H9 (cell line): ENCODE measurements around the gene PRAC2. TPM values are rescaled to one million over a fixed set of nuclear protein-coding genes. Genes with fewer than 3 reads are reported as not detected.
A peak's percentile ranks its signal among the peaks of the same experiment; 100 is the strongest.

ENCODE experiments used
- DNase-seq: peaks from one replicate; pipeline ENCODE4 v3.0.0-alpha.2; 2017
- H2AFZ ChIP-seq: one replicate; pipeline ENCODE4 v1.6.1; 2013; ENCODE audit warnings: mild to moderate bottlenecking, low read length, control low read depth, moderate library complexity
- H2AK5ac ChIP-seq: 2 replicates; pipeline ENCODE4 v1.6.1; 2013; ENCODE audit warnings: low read length, control low read depth, mixed read lengths; ENCODE audit not compliant: insufficient read length
- H2BK120ac ChIP-seq: one replicate; pipeline ENCODE4 v1.6.1; 2013; ENCODE audit warnings: low read depth, mild to moderate bottlenecking, low read length, control low read depth, inconsistent platforms; ENCODE audit not compliant: poor library complexity, severe bottlenecking
- H2BK12ac ChIP-seq: 2 replicates; pipeline ENCODE4 v1.6.1; 2013; ENCODE audit warnings: low read length, control low read depth, mixed read lengths, low read depth; ENCODE audit not compliant: insufficient read length
- H2BK15ac ChIP-seq: 2 replicates; pipeline ENCODE4 v1.6.1; 2013; ENCODE audit warnings: low read depth, low read length, control low read depth
- H2BK20ac ChIP-seq: one replicate; pipeline ENCODE4 v1.6.1; 2013; ENCODE audit warnings: low read depth, mild to moderate bottlenecking, low read length, control low read depth, inconsistent platforms; ENCODE audit not compliant: poor library complexity, severe bottlenecking
- H2BK5ac ChIP-seq: 2 replicates; pipeline ENCODE4 v1.6.1; 2013; ENCODE audit warnings: low read length, control low read depth, mixed read lengths; ENCODE audit not compliant: insufficient read length
- H3K14ac ChIP-seq: 2 replicates; pipeline ENCODE4 v1.6.1; 2013; ENCODE audit warnings: low read length, control low read depth; ENCODE audit not compliant: insufficient read depth
- H3K18ac ChIP-seq: 2 replicates; pipeline ENCODE4 v1.6.1; 2013; ENCODE audit warnings: low read depth, mild to moderate bottlenecking, mixed read lengths, low read length, control low read depth; ENCODE audit not compliant: insufficient read length
- H3K23ac ChIP-seq: 2 replicates; pipeline ENCODE4 v1.6.1; 2013; ENCODE audit warnings: low read length, control low read depth, mixed read lengths, low read depth; ENCODE audit not compliant: insufficient read length
- H3K23me2 ChIP-seq: 2 replicates; pipeline ENCODE4 v1.6.1; 2013; ENCODE audit warnings: low read depth, mild to moderate bottlenecking, mixed read lengths, low read length, control low read depth; ENCODE audit not compliant: insufficient read length, poor library complexity, severe bottlenecking
- H3K27ac ChIP-seq: 2 replicates; pipeline ENCODE4 v1.5.1; 2013; ENCODE audit warnings: low read length, control low read depth, mixed read lengths, low read depth; ENCODE audit not compliant: insufficient read length
- H3K27me3 ChIP-seq: 2 replicates; pipeline ENCODE4 v1.6.1; 2013; ENCODE audit warnings: low read length, control low read depth, inconsistent platforms; ENCODE audit not compliant: insufficient read depth
- H3K4ac ChIP-seq: 2 replicates; pipeline ENCODE4 v1.6.1; 2013; ENCODE audit warnings: low read depth, mild to moderate bottlenecking, control low read depth, inconsistent platforms, low read length, moderate library complexity
- H3K4me1 ChIP-seq: 2 replicates; pipeline ENCODE4 v1.6.1; 2013; ENCODE audit warnings: low read length, control low read depth, inconsistent platforms; ENCODE audit not compliant: insufficient read depth
- H3K4me2 ChIP-seq: 2 replicates; pipeline ENCODE4 v1.6.1; 2013; ENCODE audit warnings: low read length, control low read depth, mixed read lengths; ENCODE audit not compliant: insufficient read length, insufficient read depth
- H3K56ac ChIP-seq: 2 replicates; pipeline ENCODE4 v1.6.1; 2013; ENCODE audit warnings: low read depth, mild to moderate bottlenecking, mixed read lengths, low read length, control low read depth; ENCODE audit not compliant: insufficient read length
- H3K79me1 ChIP-seq: 2 replicates; pipeline ENCODE4 v1.6.1; 2013; ENCODE audit warnings: low read depth, mild to moderate bottlenecking, moderate library complexity, low read length, control low read depth, inconsistent platforms; ENCODE audit not compliant: insufficient read depth, poor library complexity, severe bottlenecking
- H3K79me2 ChIP-seq: 2 replicates; pipeline ENCODE4 v1.6.1; 2013; ENCODE audit warnings: low read length, control low read depth, inconsistent platforms; ENCODE audit not compliant: insufficient read depth
- H3K9ac ChIP-seq: 2 replicates; pipeline ENCODE4 v1.6.1; 2013; ENCODE audit warnings: low read length, control low read depth, mixed read lengths; ENCODE audit not compliant: insufficient read length; ENCODE audit errors: extremely low read depth
- H3K9me3 ChIP-seq: one replicate; pipeline ENCODE4 v1.6.1; 2013; ENCODE audit warnings: low read depth, low read length, inconsistent platforms; ENCODE audit not compliant: control insufficient read depth
- H3T11ph ChIP-seq: one replicate; pipeline ENCODE4 v1.6.1; 2013; ENCODE audit warnings: mild to moderate bottlenecking, low read length, control low read depth, inconsistent platforms
- H4K20me1 ChIP-seq: one replicate; pipeline ENCODE4 v1.6.1; 2013; ENCODE audit not compliant: control insufficient read depth, insufficient read length, insufficient read depth
- H4K5ac ChIP-seq: 2 replicates; pipeline ENCODE4 v1.6.1; 2013; ENCODE audit warnings: low read depth, mild to moderate bottlenecking, mixed read lengths, low read length, control low read depth; ENCODE audit not compliant: insufficient read length
- H4K8ac ChIP-seq: replicated peaks from 2 replicates; pipeline ENCODE4 v1.6.1; 2013; ENCODE audit warnings: low read length, control low read depth, mixed read lengths, low read depth; ENCODE audit not compliant: insufficient read length
- H4K91ac ChIP-seq: 2 replicates; pipeline ENCODE4 v1.6.1; 2013; ENCODE audit warnings: low read depth, mild to moderate bottlenecking, moderate library complexity, mixed read lengths, low read length, control low read depth; ENCODE audit not compliant: insufficient read length
- H3K27ac Mint-ChIP-seq, 3 experiments: 2 replicates in 2 of 3; 3 replicates in 1 of 3; pipeline ENCODE4 v1.8.0; 2020 to 2021; ENCODE audit warnings: mixed read lengths in 3 of 3, mild to moderate bottlenecking in 1 of 3, moderate library complexity in 1 of 3
- H3K27me3 Mint-ChIP-seq: 2 replicates; pipeline ENCODE4 v1.8.0; 2021; ENCODE audit warnings: low read depth, mild to moderate bottlenecking, moderate library complexity, mixed read lengths
- H3K36me3 Mint-ChIP-seq, 3 experiments: 2 replicates in 2 of 3; 3 replicates in 1 of 3; pipeline ENCODE4 v1.8.0; 2020 to 2021; ENCODE audit warnings: low read depth in 3 of 3, mixed read lengths in 3 of 3; ENCODE audit not compliant: insufficient read depth in 1 of 3
- H3K4me1 Mint-ChIP-seq, 2 experiments: 2 replicates each; pipeline ENCODE4 v1.8.0; 2020; ENCODE audit warnings: mixed read lengths in 2 of 2
- H3K4me3 Mint-ChIP-seq, 2 experiments: 2 replicates in 1 of 2; 3 replicates in 1 of 2; pipeline ENCODE4 v1.8.0; 2020 to 2021; ENCODE audit warnings: mild to moderate bottlenecking in 2 of 2, mixed read lengths in 2 of 2, moderate library complexity in 1 of 2
- H3K9me3 Mint-ChIP-seq, 2 experiments: 2 replicates in 1 of 2; 3 replicates in 1 of 2; pipeline ENCODE4 v1.8.0; 2020; ENCODE audit warnings: mild to moderate bottlenecking in 2 of 2, mixed read lengths in 2 of 2, moderate library complexity in 1 of 2
- CTCF ChIP-seq: fragments of 200-600 bp; sonication (generic); conservative IDR thresholded peaks from 3 replicates; pipeline ENCODE4 v1.8.0; 2021; ENCODE audit warnings: antibody characterized with exemption, mild to moderate bottlenecking
- WGBS: extraction: QIAGEN DNeasy Blood & Tissue Kit; methylation state at CpG from one replicate; pipeline ENCODE4 v1.1.7; 2013; ENCODE audit warnings: missing lambda C conversion rate, low lambda C conversion rate, mixed read lengths; ENCODE audit not compliant: insufficient read length; ENCODE audit errors: extremely low coverage; 5-methylcytosine and 5-hydroxymethylcytosine counted together
- total RNA-seq: library from RNA; stranded (reverse); gene quantifications from 2 replicates; pipeline ENCODE4 v1.2.1, GENCODE V29; 2021

The PRAC2 gene
- total RNA-seq, 1 experiment from 2014 or later = not detected

GRCh38 chr17:48678141-48678971 is 44.6 kb upstream of the PRAC2 start:
- Histone ChIP-seq H4K20me1 (no peaks in the 10 kb centered on the region), H2BK20ac (no peak overlapping the region), H2BK120ac (no peak overlapping the region), H3K9ac (no peak overlapping the region), H3K79me1 (no peaks in the 10 kb centered on the region), H3K4me2 (peak overlapping the region; percentile 65), H2BK5ac (no peak overlapping the region), H3K23ac (no peak overlapping the region), H4K8ac (no peak overlapping the region), H2AK5ac (no peak overlapping the region), H4K91ac (no peak overlapping the region), H2BK12ac (no peak overlapping the region), H3K4me1 (no peaks in the 10 kb centered on the region), H3K9me3 (no peaks in the 10 kb centered on the region), H3T11ph (no peak overlapping the region), H3K27me3 (peaks cover 6% of the 10 kb centered on the region; the same call in 1 of the 2 replicates), H4K5ac (no peak overlapping the region), H3K14ac (no peak overlapping the region), H2AFZ (no peak overlapping the region), H2BK15ac (no peak overlapping the region), H3K79me2 (no peaks in the 10 kb centered on the region), H3K27ac (no peak overlapping the region), H3K23me2 (no peaks in the 10 kb centered on the region), H3K4ac (no peak overlapping the region), H3K18ac (no peak overlapping the region), H3K56ac (no peak overlapping the region)
- no CpG with 5 or more reads among the region's 41 CpGs for WGBS
- peaks cover 94% of the 10 kb centered on the region for H3K27me3 Mint-ChIP-seq
- DNase-seq = peak; percentile 95
- H3K36me3 Mint-ChIP-seq = no peaks in the 10 kb centered on the region
- TF ChIP-seq CTCF = peak; percentile 99
- no peaks in the 10 kb centered on the region; a peak in 1 of 5 replicates for H3K9me3 Mint-ChIP-seq
- H3K27ac Mint-ChIP-seq = no peak overlapping the region
- H3K4me1 Mint-ChIP-seq = peaks cover 4 to 6% of the 10 kb centered on the region in 2 experiments; a peak in 3 of 4 replicates
- H3K4me3 Mint-ChIP-seq = peak overlapping the region; percentile 32 to 48; a peak in 3 of 5 replicates
